ENCODE results near the gene PEAR1.

Gene PEAR1

DNA sequence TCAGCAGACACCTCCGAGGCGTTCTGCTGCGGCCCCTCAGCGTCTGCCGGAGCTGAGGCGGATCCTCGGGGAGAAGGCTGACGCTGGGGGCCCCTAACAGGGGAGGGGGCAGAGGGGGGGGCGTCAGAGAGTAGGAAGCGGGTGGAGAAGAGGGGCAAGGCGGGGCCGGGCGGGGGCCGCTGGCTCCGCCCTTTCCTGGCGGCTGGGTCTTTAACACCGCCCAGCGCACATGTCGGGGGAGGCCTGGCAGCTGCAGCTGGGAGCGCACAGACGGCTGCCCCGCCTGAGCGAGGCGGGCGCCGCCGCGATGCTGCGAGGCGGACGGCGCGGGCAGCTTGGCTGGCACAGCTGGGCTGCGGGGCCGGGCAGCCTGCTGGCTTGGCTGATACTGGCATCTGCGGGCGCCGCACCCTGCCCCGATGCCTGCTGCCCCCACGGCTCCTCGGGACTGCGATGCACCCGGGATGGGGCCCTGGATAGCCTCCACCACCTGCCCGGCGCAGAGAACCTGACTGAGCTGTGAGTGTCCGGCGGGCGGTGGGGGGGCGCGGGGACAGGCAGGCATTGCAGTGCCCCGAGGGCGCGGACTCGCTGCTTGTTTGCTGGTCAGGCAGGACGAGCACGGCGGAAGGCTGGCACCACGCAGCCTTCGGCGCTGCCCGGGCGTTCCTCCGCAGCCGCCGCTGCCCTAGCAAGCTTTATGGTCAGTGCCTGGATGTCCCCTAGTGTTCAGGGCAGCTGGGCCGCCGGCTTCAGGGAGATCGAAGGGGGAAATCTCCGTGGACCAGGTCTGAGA is 32.7 kb upstream of the PEAR1 start, which contains the start of gene NTRK1:
Gene NTRK1 (plus strand): TSS at position 238 of the 796 bp plus-strand sequence. CDS start 70 bp downstream, at position 308.
- no peak for TF ChIP-seq CTCF (IDR thresholded peaks at IDR 0.05; ENCODE audit: low read depth, low read length)
- peak within 1 kb of the TSS; percentile 43 for H3K4me3 ChIP-seq (ENCODE audit: low read depth, low read length)

GRCh38 chr1:156862584-156862983 is 30.9 kb upstream of the PEAR1 start:
- H3K4me3 ChIP-seq (ENCODE audit: low read depth, low read length): no peak overlapping the region
- TF ChIP-seq CTCF (IDR thresholded peaks at IDR 0.05; ENCODE audit: low read depth, low read length): no peak

GRCh38 chr1:156862997-156863599 is 30.4 kb upstream of the PEAR1 start:
- no peak for TF ChIP-seq CTCF (IDR thresholded peaks at IDR 0.05; ENCODE audit: low read depth, low read length)
- H3K4me3 ChIP-seq (ENCODE audit: low read depth, low read length): no peak overlapping the region

DNA sequence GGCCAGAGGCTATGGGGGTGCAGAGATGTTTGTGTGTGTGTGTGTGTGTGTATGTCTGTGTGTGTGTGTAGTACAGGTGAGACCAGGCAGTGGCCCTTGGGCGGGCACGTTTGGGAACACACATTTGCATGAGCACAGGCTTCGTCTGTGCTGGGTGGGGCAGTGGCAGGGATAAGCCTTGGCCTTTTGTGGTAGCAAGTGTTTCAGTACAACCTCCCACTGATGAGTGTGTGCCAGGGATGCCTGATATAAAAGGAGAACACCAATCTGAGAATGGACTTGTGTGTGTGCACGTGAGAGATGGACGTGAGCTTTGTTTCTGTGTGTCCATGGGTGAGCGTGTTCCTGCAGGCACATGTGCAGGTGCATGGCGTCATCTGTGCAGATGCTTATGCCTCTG is 29.9 kb upstream of the PEAR1 start:
- no peak overlapping the region for H3K4me3 ChIP-seq (ENCODE audit: low read depth, low read length)
- TF ChIP-seq CTCF (IDR thresholded peaks at IDR 0.05; ENCODE audit: low read depth, low read length): no peak

DNA sequence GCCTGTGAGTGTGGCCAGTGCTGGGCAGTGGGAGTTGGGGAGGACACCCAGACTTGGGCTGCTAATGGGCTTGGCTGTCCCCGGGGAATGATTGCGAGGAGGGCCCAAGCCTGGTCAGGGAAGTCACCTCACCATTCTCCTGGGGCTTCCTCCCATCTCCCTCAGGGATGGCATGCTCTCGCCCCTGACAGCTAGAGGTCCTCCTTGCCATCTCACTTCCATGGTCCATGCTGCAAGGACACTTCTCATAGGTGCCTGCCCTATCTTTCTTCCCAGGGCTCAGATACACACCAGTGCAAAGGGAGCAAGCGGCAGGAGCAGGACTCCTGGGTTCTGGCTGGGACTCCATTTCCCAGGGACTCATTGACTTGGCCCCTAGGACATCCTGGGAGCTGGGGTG is 28.7 kb upstream of the PEAR1 start:
- no peak for TF ChIP-seq CTCF (IDR thresholded peaks at IDR 0.05; ENCODE audit: low read depth, low read length)
- no peak overlapping the region for H3K4me3 ChIP-seq (ENCODE audit: low read depth, low read length)

DNA sequence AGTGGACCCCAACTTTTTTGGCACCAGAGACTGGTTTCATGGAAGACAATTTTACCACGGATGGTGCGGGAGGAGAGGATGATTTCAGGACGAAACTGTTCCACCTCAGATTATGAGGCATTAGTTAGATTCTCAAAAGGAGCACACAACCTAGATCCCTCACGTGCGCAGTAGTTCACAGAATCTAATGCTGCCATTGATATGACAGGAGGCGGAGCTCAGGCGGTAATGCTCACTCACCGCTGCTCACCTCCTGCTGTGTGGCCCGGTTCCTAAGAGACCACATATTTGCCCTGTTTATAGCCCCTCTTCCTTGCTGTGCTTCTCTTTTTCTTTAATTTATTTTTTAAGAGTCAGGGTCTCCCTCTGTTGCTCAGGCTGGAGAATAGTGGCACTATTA is 28.3 kb upstream of the PEAR1 start:
- no peak for TF ChIP-seq CTCF (IDR thresholded peaks at IDR 0.05; ENCODE audit: low read depth, low read length)
- H3K4me3 ChIP-seq (ENCODE audit: low read depth, low read length): no peak overlapping the region

- TF ChIP-seq CTCF (IDR thresholded peaks at IDR 0.05; ENCODE audit: low read depth, low read length): no peak
- H3K4me3 ChIP-seq (ENCODE audit: low read depth, low read length): no peak overlapping the region
Measured at GRCh38 chr1:156865865-156866248, 27.7 kb upstream of the PEAR1 start.

Measured in WI38 (cell line).